CD4-positive, alpha-beta T cell treated with Interleukin-4 for 4 hours (primary cell): Measurements from ENCODE around the gene KLF2.
A peak's percentile ranks its signal among the peaks of the same experiment; 100 is the strongest.
"Not testable (repeated sequence)": the region's sequence is repeated elsewhere in the genome, so short reads cannot be mapped to it uniquely, and the experiment has no call there.

Experiments used
- DNase-seq: peaks from one replicate; pipeline ENCODE4 v3.0.0-alpha.2; 2020

KLF2 gene

GRCh38 chr19:16324384-16325160 is at the start of gene KLF2:
TSS of gene KLF2 (plus strand) at chr19:16324826. CDS start at chr19:16324924, 98 bp downstream.
- peak; percentile 98 for DNase-seq

GRCh38 chr19:16280306-16280705 is 44.3 kb upstream of the KLF2 start:
- DNase-seq: no peak

GRCh38 chr19:16281743-16282142 is 42.9 kb upstream of the KLF2 start:
- DNase-seq: no peak

GRCh38 chr19:16283210-16284061 is 41.2 kb upstream of the KLF2 start:
- peak; percentile 45 for DNase-seq

- no peak for DNase-seq
These were observed 40.1 kb upstream of the KLF2 start for GRCh38 chr19:16284505-16284904.

- DNase-seq: not testable (repeated sequence)
These were observed 39.5 kb upstream of the KLF2 start for GRCh38 chr19:16285079-16285478.

- DNase-seq: no peak
These were observed 38.7 kb upstream of the KLF2 start for GRCh38 chr19:16285769-16286498.

- DNase-seq: no peak
These were observed 36.1 kb upstream of the KLF2 start for GRCh38 chr19:16288544-16288943.

- no peak for DNase-seq
These were observed 35.0 kb upstream of the KLF2 start for GRCh38 chr19:16289594-16289993.

GRCh38 chr19:16290692-16291091 is 33.9 kb upstream of the KLF2 start:
- DNase-seq: no peak

GRCh38 chr19:16293118-16294091 is 31.2 kb upstream of the KLF2 start:
- no peak for DNase-seq

- no peak for DNase-seq
These were observed 29.6 kb upstream of the KLF2 start for GRCh38 chr19:16295057-16295456.

GRCh38 chr19:16296713-16297112 is 27.9 kb upstream of the KLF2 start:
- no peak for DNase-seq

- DNase-seq: no peak
These were observed 26.9 kb upstream of the KLF2 start for GRCh38 chr19:16297575-16298178.

GRCh38 chr19:16298334-16298733 is 26.3 kb upstream of the KLF2 start:
- no peak for DNase-seq

- DNase-seq: no peak
These were observed 22.5 kb upstream of the KLF2 start for GRCh38 chr19:16301999-16302694.

- no peak for DNase-seq
These were observed 20.9 kb upstream of the KLF2 start for GRCh38 chr19:16303755-16304154.

- DNase-seq: not testable (repeated sequence)
These were observed 20.1 kb upstream of the KLF2 start for GRCh38 chr19:16304511-16304910.

- not testable (repeated sequence) for DNase-seq
These were observed 19.6 kb upstream of the KLF2 start for GRCh38 chr19:16305060-16305459.

- no peak for DNase-seq
These were observed 17.8 kb upstream of the KLF2 start for GRCh38 chr19:16306728-16307402.
